Upper lobe of right lung (tissue), 1 donor: Measurements from ENCODE around the gene EIF3L. TPM values are rescaled to one million over a fixed set of nuclear protein-coding genes. Genes with fewer than 3 reads are reported as not detected.

Source experiments
- ATAC-seq: fragments of 200-7000 bp; cut with Tn5 transposase; one replicate; pipeline ENCODE4 v1.9.1; 2020; ENCODE audit warnings: mild to moderate bottlenecking, moderate library complexity
- DNase-seq: peaks from one replicate; pipeline ENCODE4 v3.0.0-alpha.2; 2020
- H3K27ac ChIP-seq: fragments of 200-600 bp; one replicate; pipeline ENCODE4 v1.8.0; 2022
- H3K27me3 ChIP-seq: fragments of 200-600 bp; one replicate; pipeline ENCODE4 v1.8.0; 2022; ENCODE audit warnings: mild to moderate bottlenecking
- H3K36me3 ChIP-seq: fragments of 200-600 bp; one replicate; pipeline ENCODE4 v1.8.0; 2022
- H3K4me1 ChIP-seq: fragments of 200-600 bp; one replicate; pipeline ENCODE4 v1.8.0; 2022
- H3K4me3 ChIP-seq: fragments of 200-600 bp; one replicate; pipeline ENCODE4 v1.8.0; 2022; ENCODE audit warnings: mild to moderate bottlenecking
- H3K9me3 ChIP-seq: fragments of 200-600 bp; one replicate; pipeline ENCODE4 v1.8.0; 2022
- intact Hi-C: fragments of 100-400 bp; cut with DNase I; formaldehyde crosslinking; loops from one replicate; pipeline ENCODE4 v1.11.0; 2022
- total RNA-seq: library from RNA; stranded (reverse); fragmentation: NEBNext Ultra II Directional; extraction: Animal tissue kit (Norgen Biotek cat#: 25700); gene quantifications from one replicate; pipeline ENCODE4 v1.2.1, GENCODE V29; 2021
- TF ChIP-seq, protein P1 (sequence below): fragments of 200-600 bp; IDR thresholded peaks from one replicate; pipeline ENCODE4 v1.8.0; 2022; ENCODE audit warnings: antibody characterized with exemption
- donor health status: DM: no; HTN: yes; CAD: no; lungs with severe emphysema.

Gene EIF3L
- total RNA-seq, 1 donor from 2014 or later = 369 TPM

DNA sequence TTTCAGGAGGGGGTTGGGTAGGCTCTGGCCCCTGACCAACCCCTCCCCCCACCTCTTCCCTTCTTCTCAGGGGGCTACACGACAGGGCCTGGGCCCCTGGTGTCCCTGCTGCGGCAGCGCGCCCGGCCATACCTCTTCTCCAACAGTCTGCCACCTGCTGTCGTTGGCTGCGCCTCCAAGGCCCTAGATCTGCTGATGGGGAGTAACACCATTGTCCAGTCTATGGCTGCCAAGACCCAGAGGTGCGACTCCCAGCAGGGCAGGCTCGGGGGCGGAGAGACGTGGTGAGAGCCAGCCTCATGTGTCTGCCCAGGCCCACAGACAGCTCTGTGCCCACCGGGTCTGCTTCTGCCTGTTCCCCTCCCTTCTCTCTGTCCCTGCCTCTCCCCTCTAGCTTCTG lies 33.6 kb upstream of the EIF3L start:
- H3K9me3 ChIP-seq = no peaks in the 10 kb centered on the region
- TF ChIP-seq, protein P1, sequence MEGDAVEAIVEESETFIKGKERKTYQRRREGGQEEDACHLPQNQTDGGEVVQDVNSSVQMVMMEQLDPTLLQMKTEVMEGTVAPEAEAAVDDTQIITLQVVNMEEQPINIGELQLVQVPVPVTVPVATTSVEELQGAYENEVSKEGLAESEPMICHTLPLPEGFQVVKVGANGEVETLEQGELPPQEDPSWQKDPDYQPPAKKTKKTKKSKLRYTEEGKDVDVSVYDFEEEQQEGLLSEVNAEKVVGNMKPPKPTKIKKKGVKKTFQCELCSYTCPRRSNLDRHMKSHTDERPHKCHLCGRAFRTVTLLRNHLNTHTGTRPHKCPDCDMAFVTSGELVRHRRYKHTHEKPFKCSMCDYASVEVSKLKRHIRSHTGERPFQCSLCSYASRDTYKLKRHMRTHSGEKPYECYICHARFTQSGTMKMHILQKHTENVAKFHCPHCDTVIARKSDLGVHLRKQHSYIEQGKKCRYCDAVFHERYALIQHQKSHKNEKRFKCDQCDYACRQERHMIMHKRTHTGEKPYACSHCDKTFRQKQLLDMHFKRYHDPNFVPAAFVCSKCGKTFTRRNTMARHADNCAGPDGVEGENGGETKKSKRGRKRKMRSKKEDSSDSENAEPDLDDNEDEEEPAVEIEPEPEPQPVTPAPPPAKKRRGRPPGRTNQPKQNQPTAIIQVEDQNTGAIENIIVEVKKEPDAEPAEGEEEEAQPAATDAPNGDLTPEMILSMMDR = no peak
- no peaks in the 10 kb centered on the region for H3K36me3 ChIP-seq
- H3K27ac ChIP-seq = no peak overlapping the region
- intact Hi-C loops = loop anchor here (10.0 kb wide), 1 partner anchor 49 kb away; no protein-coding TSS in a partner anchor
- ATAC-seq (no peak), DNase-seq (no peak)
- H3K4me1 ChIP-seq = peaks cover 19% of the 10 kb centered on the region
- no peak overlapping the region for H3K4me3 ChIP-seq
- peaks cover 14% of the 10 kb centered on the region for H3K27me3 ChIP-seq

DNA sequence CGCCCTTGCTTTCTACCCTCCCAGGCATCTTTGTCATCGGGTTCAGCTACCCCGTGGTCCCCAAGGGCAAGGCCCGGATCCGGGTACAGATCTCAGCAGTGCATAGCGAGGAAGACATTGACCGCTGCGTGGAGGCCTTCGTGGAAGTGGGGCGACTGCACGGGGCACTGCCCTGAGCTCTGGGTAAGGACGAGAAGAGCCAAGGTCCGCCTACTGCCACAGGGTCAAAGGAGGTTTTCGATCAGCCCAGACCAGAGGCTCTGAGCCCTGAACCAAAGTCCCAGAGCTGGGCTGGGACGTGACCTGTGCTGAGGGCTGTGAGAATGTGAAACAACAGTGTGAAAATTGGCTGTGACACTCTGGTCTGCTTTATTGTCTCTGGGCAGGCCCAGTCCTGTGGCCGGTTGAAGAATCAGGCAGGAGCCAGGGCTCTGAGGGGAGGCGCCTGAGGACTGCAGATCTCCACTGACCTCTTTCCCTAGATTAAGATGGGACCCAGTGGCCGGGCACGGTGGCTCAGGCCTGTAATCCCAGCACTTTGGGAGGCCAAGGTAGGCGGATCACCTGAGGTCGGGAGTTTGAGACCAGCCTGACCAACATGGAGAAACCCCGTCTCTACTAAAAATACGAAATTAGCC lies 32.6 kb upstream of the EIF3L start:
- Histone ChIP-seq H3K36me3 (no peaks in the 10 kb centered on the region), H3K27ac (no peak overlapping the region), H3K9me3 (no peaks in the 10 kb centered on the region), H3K4me3 (no peak overlapping the region), H3K27me3 (peaks cover 20% of the 10 kb centered on the region), H3K4me1 (peaks cover 19% of the 10 kb centered on the region)
- TF ChIP-seq, protein P1 = no peak
- DNase-seq = no peak
- no peak for ATAC-seq
- intact Hi-C loops = loop anchor here (10.0 kb wide), 1 partner anchor 48 kb away; no protein-coding TSS in a partner anchor

DNA sequence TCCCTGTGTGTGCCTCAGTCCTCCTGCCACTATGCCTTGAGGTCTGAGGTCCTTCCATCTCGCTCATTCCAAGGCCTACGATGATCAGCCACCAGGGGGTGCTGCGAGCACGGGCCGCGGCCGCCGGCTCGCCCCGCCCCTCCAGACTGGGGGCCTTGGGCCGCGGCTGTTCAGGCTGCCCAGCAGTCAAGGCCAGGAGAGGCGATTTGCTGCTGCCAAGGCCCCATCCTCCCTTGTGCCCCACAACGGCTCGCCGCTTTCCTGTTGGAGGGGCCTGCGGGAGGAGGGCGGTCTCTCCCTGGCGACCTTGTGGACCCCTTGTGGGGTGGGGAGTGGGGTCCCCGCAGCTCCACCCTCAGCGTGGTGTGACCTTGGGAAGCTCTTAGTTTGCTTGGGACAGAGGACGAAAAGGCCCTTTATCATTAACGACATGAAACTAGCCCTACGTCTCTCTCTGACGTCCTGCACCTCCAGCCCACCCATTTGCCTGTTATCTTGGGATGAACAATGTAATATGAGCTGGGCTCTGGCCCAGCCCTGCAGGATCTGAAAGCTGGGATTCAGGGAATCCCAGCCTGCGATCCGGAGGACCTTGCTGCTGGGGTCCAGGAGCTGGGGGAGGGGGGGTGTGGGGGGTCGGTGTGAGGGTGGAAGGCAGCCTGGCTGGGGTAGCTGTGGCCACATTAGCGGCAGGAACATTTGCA lies 31.4 kb upstream of the EIF3L start:
- ATAC-seq = peak; percentile 95
- Histone ChIP-seq H3K9me3 (no peaks in the 10 kb centered on the region), H3K36me3 (no peaks in the 10 kb centered on the region), H3K27ac (no peak overlapping the region), H3K4me1 (peaks cover 19% of the 10 kb centered on the region), H3K4me3 (peak overlapping the region; percentile 37), H3K27me3 (peaks cover 31% of the 10 kb centered on the region)
- intact Hi-C loops = loop anchor here (10.0 kb wide), 1 partner anchor 47 kb away; no protein-coding TSS in a partner anchor
- peak; percentile 89 for DNase-seq
- TF ChIP-seq, protein P1 = peak; percentile 96

DNA sequence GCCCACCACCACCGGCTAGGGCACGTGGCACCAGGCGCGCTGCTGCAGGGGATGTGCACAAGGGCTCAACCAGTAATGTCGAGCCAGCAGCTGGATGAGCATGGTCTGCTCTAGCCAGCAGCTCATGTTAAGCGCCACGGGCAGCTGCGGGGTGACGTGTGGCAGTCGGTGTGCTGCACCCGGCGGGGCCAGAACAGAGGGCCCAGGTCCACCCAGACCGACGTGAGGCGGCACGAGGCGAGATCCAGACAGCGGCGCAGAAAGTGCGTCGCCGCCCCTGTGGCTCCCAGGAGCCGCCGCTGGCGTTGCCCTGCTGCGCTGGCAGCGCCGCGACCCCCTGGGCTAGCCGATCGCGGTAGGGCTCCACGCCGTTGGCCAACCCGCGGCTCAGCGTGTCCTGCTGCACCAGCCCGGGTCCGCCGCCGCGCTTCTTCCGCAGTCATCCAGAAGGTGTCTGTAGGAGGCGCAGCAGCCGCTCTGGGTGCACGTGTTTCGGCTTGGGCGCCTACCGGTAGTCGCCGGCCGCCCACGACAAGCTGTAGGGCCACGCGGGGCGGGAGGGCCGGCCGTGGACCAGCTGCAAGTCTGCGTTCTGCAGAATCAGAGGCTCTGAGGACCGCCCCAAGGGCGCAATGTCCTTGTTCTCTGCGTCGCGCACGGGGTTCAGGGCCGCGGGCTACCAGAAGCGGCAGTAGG lies 30.7 kb upstream of the EIF3L start:
- DNase-seq (peak; percentile 89), ATAC-seq (peak; percentile 79)
- Histone ChIP-seq H3K36me3 (no peaks in the 10 kb centered on the region), H3K4me1 (peaks cover 19% of the 10 kb centered on the region), H3K9me3 (no peaks in the 10 kb centered on the region), H3K27me3 (peaks cover 38% of the 10 kb centered on the region), H3K4me3 (peak overlapping the region; percentile 37), H3K27ac (no peak overlapping the region)
- TF ChIP-seq, protein P1 = peak; percentile 45
- intact Hi-C loops = loop anchor here (10.0 kb wide), 1 partner anchor 46 kb away; no protein-coding TSS in a partner anchor

DNA sequence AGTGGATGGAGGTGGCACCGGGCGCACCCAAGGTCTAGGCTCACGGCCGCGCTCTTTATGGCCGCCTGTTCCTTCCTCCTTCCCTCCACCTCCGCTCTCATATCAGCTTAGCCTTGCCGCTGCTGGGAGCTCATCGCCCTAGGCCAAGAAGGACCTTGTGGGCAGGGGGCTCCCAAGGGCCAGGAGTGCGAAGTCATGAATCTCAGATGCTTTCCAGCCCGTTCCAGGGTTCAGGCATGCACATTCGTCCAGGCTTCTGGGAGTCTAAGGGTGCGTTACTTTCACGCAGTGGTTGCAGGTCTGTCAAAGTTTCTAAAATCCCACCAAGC lies 30.1 kb upstream of the EIF3L start:
- no peaks in the 10 kb centered on the region for H3K9me3 ChIP-seq
- no peaks in the 10 kb centered on the region for H3K36me3 ChIP-seq
- peak overlapping the region; percentile 37 for H3K4me3 ChIP-seq
- no peak overlapping the region for H3K27ac ChIP-seq
- H3K4me1 ChIP-seq = peaks cover 19% of the 10 kb centered on the region
- no peak for DNase-seq
- intact Hi-C loops = loop anchor here (10.0 kb wide), 1 partner anchor 46 kb away; no protein-coding TSS in a partner anchor
- TF ChIP-seq, protein P1 = no peak
- ATAC-seq = no peak
- peaks cover 43% of the 10 kb centered on the region for H3K27me3 ChIP-seq
